ENCODE measurements around the gene MPP3. TPM values are rescaled to one million over a fixed set of nuclear protein-coding genes. Genes with fewer than 3 reads are reported as not detected.
"Not testable (repeated sequence)": the region's sequence is repeated elsewhere in the genome, so short reads cannot be mapped to it uniquely, and the experiment has no call there.

Gene MPP3
- total RNA-seq, 1 donor from 2014 or later = 0.47 TPM

- no peaks in the 10 kb centered on the region for H3K4me1 Mint-ChIP-seq (ENCODE audit: low read depth)
- no peaks in the 10 kb centered on the region for H3K36me3 Mint-ChIP-seq (ENCODE audit: low read depth)
- H3K27me3 Mint-ChIP-seq (ENCODE audit: insufficient read depth) = peaks cover 9% of the 10 kb centered on the region
These were observed 40.9 kb upstream of the MPP3 start for GRCh38 chr17:43873815-43874214.

GRCh38 chr17:43873091-43873490 lies 40.1 kb upstream of the MPP3 start:
- Mint-ChIP-seq H3K27ac (no peak overlapping the region), H3K36me3 (ENCODE audit: low read depth) (no peaks in the 10 kb centered on the region), H3K9me3 (no peaks in the 10 kb centered on the region), H3K27me3 (ENCODE audit: insufficient read depth) (peaks cover 16% of the 10 kb centered on the region), H3K4me3 (no peak overlapping the region), H3K4me1 (ENCODE audit: low read depth) (no peaks in the 10 kb centered on the region)
- no peak for DNase-seq (ENCODE audit: low spot score)
- intact Hi-C loops (cut with micrococcal nuclease) = no loop called here

More at GRCh38 chr17:43873815-43874214, 40.9 kb upstream of the MPP3 start:
- Mint-ChIP-seq H3K4me3 (no peak overlapping the region), H3K9me3 (no peaks in the 10 kb centered on the region), H3K27ac (no peak overlapping the region)
- DNase-seq (ENCODE audit: low spot score) = no peak
- intact Hi-C loops (cut with micrococcal nuclease) = no loop called here

- H3K36me3 Mint-ChIP-seq (ENCODE audit: low read depth) = no peaks in the 10 kb centered on the region
- no peak overlapping the region for H3K27ac Mint-ChIP-seq
- H3K4me3 Mint-ChIP-seq = no peak overlapping the region
- no peaks in the 10 kb centered on the region for H3K4me1 Mint-ChIP-seq (ENCODE audit: low read depth)
- no peaks in the 10 kb centered on the region for H3K9me3 Mint-ChIP-seq
- H3K27me3 Mint-ChIP-seq (ENCODE audit: insufficient read depth) = peaks cover 19% of the 10 kb centered on the region
- DNase-seq (ENCODE audit: low spot score) = no peak
- intact Hi-C loops (cut with micrococcal nuclease) = no loop called here
These were observed 39.2 kb upstream of the MPP3 start for GRCh38 chr17:43871946-43872690.

- H3K9me3 Mint-ChIP-seq; H3K36me3 Mint-ChIP-seq (ENCODE audit: low read depth); H3K4me3 Mint-ChIP-seq; H3K27ac Mint-ChIP-seq; H3K4me1 Mint-ChIP-seq (ENCODE audit: low read depth); intact Hi-C loops (cut with micrococcal nuclease); DNase-seq (ENCODE audit: low spot score): not testable (repeated sequence)
- H3K27me3 Mint-ChIP-seq (ENCODE audit: insufficient read depth) = peaks cover 18% of the 10 kb centered on the region
These were observed 36.1 kb upstream of the MPP3 start for GRCh38 chr17:43869031-43869430.

- Mint-ChIP-seq H3K9me3 (no peaks in the 10 kb centered on the region), H3K4me1 (ENCODE audit: low read depth) (no peaks in the 10 kb centered on the region), H3K27me3 (ENCODE audit: insufficient read depth) (peaks cover 16% of the 10 kb centered on the region), H3K36me3 (ENCODE audit: low read depth) (no peaks in the 10 kb centered on the region), H3K27ac (no peak overlapping the region), H3K4me3 (no peak overlapping the region)
- no peak for DNase-seq (ENCODE audit: low spot score)
- intact Hi-C loops (cut with micrococcal nuclease) = no loop called here
These were observed 35.5 kb upstream of the MPP3 start for GRCh38 chr17:43868226-43868994.

- Mint-ChIP-seq H3K27me3 (ENCODE audit: insufficient read depth) (peaks cover 11% of the 10 kb centered on the region), H3K27ac (no peak overlapping the region), H3K9me3 (no peaks in the 10 kb centered on the region), H3K36me3 (ENCODE audit: low read depth) (no peaks in the 10 kb centered on the region), H3K4me1 (ENCODE audit: low read depth) (no peaks in the 10 kb centered on the region), H3K4me3 (no peak overlapping the region)
- no peak for DNase-seq (ENCODE audit: low spot score)
- intact Hi-C loops (cut with micrococcal nuclease) = no loop called here
These were observed 31.4 kb upstream of the MPP3 start for GRCh38 chr17:43864161-43864984.

- no peaks in the 10 kb centered on the region for H3K4me1 Mint-ChIP-seq (ENCODE audit: low read depth)
- H3K9me3 Mint-ChIP-seq = no peaks in the 10 kb centered on the region
- H3K4me3 Mint-ChIP-seq = no peak overlapping the region
- no peak overlapping the region for H3K27ac Mint-ChIP-seq
- H3K27me3 Mint-ChIP-seq (ENCODE audit: insufficient read depth) = no peaks in the 10 kb centered on the region
- H3K36me3 Mint-ChIP-seq (ENCODE audit: low read depth) = no peaks in the 10 kb centered on the region
- DNase-seq (ENCODE audit: low spot score) = no peak
- intact Hi-C loops (cut with micrococcal nuclease) = no loop called here
These were observed 29.0 kb upstream of the MPP3 start for GRCh38 chr17:43861960-43862359.

GRCh38 chr17:43860927-43861622 lies 28.1 kb upstream of the MPP3 start:
- no peak overlapping the region for H3K4me3 Mint-ChIP-seq
- no peaks in the 10 kb centered on the region for H3K4me1 Mint-ChIP-seq (ENCODE audit: low read depth)
- no peaks in the 10 kb centered on the region for H3K36me3 Mint-ChIP-seq (ENCODE audit: low read depth)
- no peak overlapping the region for H3K27ac Mint-ChIP-seq
- H3K9me3 Mint-ChIP-seq = no peaks in the 10 kb centered on the region
- DNase-seq (ENCODE audit: low spot score) = no peak
- intact Hi-C loops (cut with micrococcal nuclease) = no loop called here
- no peaks in the 10 kb centered on the region for H3K27me3 Mint-ChIP-seq (ENCODE audit: insufficient read depth)

- no peak overlapping the region for H3K27ac Mint-ChIP-seq
- no peaks in the 10 kb centered on the region for H3K27me3 Mint-ChIP-seq (ENCODE audit: insufficient read depth)
- H3K4me3 Mint-ChIP-seq = no peak overlapping the region
- H3K36me3 Mint-ChIP-seq (ENCODE audit: low read depth) = no peaks in the 10 kb centered on the region
- no peak for DNase-seq (ENCODE audit: low spot score)
- no peaks in the 10 kb centered on the region for H3K9me3 Mint-ChIP-seq
- H3K4me1 Mint-ChIP-seq (ENCODE audit: low read depth) = no peaks in the 10 kb centered on the region
- intact Hi-C loops (cut with micrococcal nuclease) = no loop called here
These were observed 27.3 kb upstream of the MPP3 start for GRCh38 chr17:43860077-43860725.

- Mint-ChIP-seq H3K4me3 (no peak overlapping the region), H3K27ac (no peak overlapping the region), H3K36me3 (ENCODE audit: low read depth) (no peaks in the 10 kb centered on the region), H3K9me3 (no peaks in the 10 kb centered on the region), H3K27me3 (ENCODE audit: insufficient read depth) (peaks cover 1% of the 10 kb centered on the region), H3K4me1 (ENCODE audit: low read depth) (no peaks in the 10 kb centered on the region)
- intact Hi-C loops (cut with micrococcal nuclease) = no loop called here
- DNase-seq (ENCODE audit: low spot score) = no peak
These were observed 25.1 kb upstream of the MPP3 start for GRCh38 chr17:43857957-43858600.

GRCh38 chr17:43857141-43857540 lies 24.2 kb upstream of the MPP3 start:
- no peak for DNase-seq (ENCODE audit: low spot score)
- no peak overlapping the region for H3K4me3 Mint-ChIP-seq
- no peaks in the 10 kb centered on the region for H3K36me3 Mint-ChIP-seq (ENCODE audit: low read depth)
- H3K27ac Mint-ChIP-seq = no peak overlapping the region
- no peaks in the 10 kb centered on the region for H3K4me1 Mint-ChIP-seq (ENCODE audit: low read depth)
- no peaks in the 10 kb centered on the region for H3K9me3 Mint-ChIP-seq
- H3K27me3 Mint-ChIP-seq (ENCODE audit: insufficient read depth) = peaks cover 4% of the 10 kb centered on the region
- intact Hi-C loops (cut with micrococcal nuclease) = no loop called here

- H3K9me3 Mint-ChIP-seq = no peaks in the 10 kb centered on the region
- intact Hi-C loops (cut with micrococcal nuclease) = no loop called here
- H3K4me1 Mint-ChIP-seq (ENCODE audit: low read depth) = no peaks in the 10 kb centered on the region
- DNase-seq (ENCODE audit: low spot score) = no peak
- no peak overlapping the region for H3K4me3 Mint-ChIP-seq
- no peaks in the 10 kb centered on the region for H3K36me3 Mint-ChIP-seq (ENCODE audit: low read depth)
- no peak overlapping the region for H3K27ac Mint-ChIP-seq
- H3K27me3 Mint-ChIP-seq (ENCODE audit: insufficient read depth) = peaks cover 7% of the 10 kb centered on the region
These were observed 23.2 kb upstream of the MPP3 start for GRCh38 chr17:43856141-43856540.
